H1 (cell line): Measurements from ENCODE around the gene PPARGC1A. TPM values are rescaled to one million over a fixed set of nuclear protein-coding genes. Genes with fewer than 3 reads are reported as not detected.

ENCODE experiments used
- CTCF ChIA-PET: fragments of 300-600 bp; sonication (Branson Sonifier 250); formaldehyde crosslinking; loops from one replicate; lab custom pipeline; 2021; ENCODE audit not compliant: partially characterized antibody; lab: Charles Lee
- POLR2A ChIA-PET: fragments of 300-600 bp; sonication (Branson Sonifier 250); formaldehyde crosslinking; loops from one replicate; lab custom pipeline; 2021; ENCODE audit warnings: inconsistent platforms; ENCODE audit not compliant: partially characterized antibody; lab: Charles Lee
- DNase-seq, 2 experiments: peaks; one replicate each; pipeline versions ENCODE4 v3.0.0 to v3.0.0-alpha.2; 2010 to 2022; ENCODE audit warnings: low spot score in 2 of 2, low read depth in 1 of 2, mixed read lengths in 1 of 2
- FAIRE-seq: peaks from 2 replicates; lab custom pipeline; 2011; peaks lifted over from hg19 to GRCh38; lab: Jason Lieb, UNC
- H2AFZ ChIP-seq: 2 replicates; pipeline ENCODE4 v1.8.1; 2012; ENCODE audit warnings: low read length, inconsistent platforms
- H2AK5ac ChIP-seq: 2 replicates; pipeline ENCODE4 v1.6.1; 2013; ENCODE audit warnings: low read depth, low read length
- H2BK120ac ChIP-seq: replicated peaks from 2 replicates; pipeline ENCODE3; 2013; ENCODE audit warnings: low read depth, low read length, inconsistent platforms
- H2BK12ac ChIP-seq: 2 replicates; pipeline ENCODE4 v1.6.1; 2013; ENCODE audit warnings: low read depth, low read length
- H2BK15ac ChIP-seq: 2 replicates; pipeline ENCODE4 v1.6.1; 2013; ENCODE audit warnings: low read length
- H2BK20ac ChIP-seq: 2 replicates; pipeline ENCODE4 v1.6.1; 2013; ENCODE audit warnings: low read length
- H2BK5ac ChIP-seq: 2 replicates; pipeline ENCODE4 v1.6.1; 2013; ENCODE audit warnings: low read depth, low read length
- H3K14ac ChIP-seq: 2 replicates; pipeline ENCODE4 v1.6.1; 2013; ENCODE audit warnings: inconsistent platforms; ENCODE audit not compliant: insufficient read length
- H3K18ac ChIP-seq: 2 replicates; pipeline ENCODE4 v1.6.1; 2013; ENCODE audit warnings: low read length; ENCODE audit errors: extremely low read depth
- H3K23ac ChIP-seq: 2 replicates; pipeline ENCODE4 v1.6.1; 2013; ENCODE audit warnings: inconsistent platforms; ENCODE audit not compliant: insufficient read length
- H3K23me2 ChIP-seq: 2 replicates; pipeline ENCODE4 v1.6.1; 2013; ENCODE audit warnings: low read depth, low read length
- H3K27ac ChIP-seq: 2 replicates; pipeline ENCODE4 v1.6.1; 2011; ENCODE audit warnings: low read depth, low read length, inconsistent platforms
- H3K27me3 ChIP-seq, 4 experiments: replicated peaks in 1 of 4; 1 replicate in 1 of 4; 2 replicates in 3 of 4; pipeline versions ENCODE4 v1.6.1 to v1.8.1; 2011 to 2013; ENCODE audit warnings: low read length in 3 of 4, mild to moderate bottlenecking in 3 of 4, inconsistent platforms in 2 of 4, mixed read lengths in 2 of 4, moderate library complexity in 1 of 4; ENCODE audit not compliant: control insufficient read depth in 3 of 4, insufficient read depth in 3 of 4; ENCODE audit errors: extremely low read depth in 1 of 4
- H3K36me3 ChIP-seq, 4 experiments: 2 replicates each; pipeline versions ENCODE4 v1.6.1 to v1.8.1; 2011 to 2013; ENCODE audit warnings: mild to moderate bottlenecking in 4 of 4, low read length in 3 of 4, moderate library complexity in 2 of 4, control low read depth in 1 of 4, inconsistent platforms in 1 of 4; ENCODE audit not compliant: insufficient read depth in 4 of 4, control insufficient read depth in 2 of 4
- H3K4ac ChIP-seq: replicated peaks from 2 replicates; pipeline ENCODE3; 2013; ENCODE audit warnings: low read length, low read depth, mixed read lengths, inconsistent platforms; ENCODE audit not compliant: insufficient read length
- H3K4me1 ChIP-seq, 4 experiments: replicated peaks in 1 of 4; 1 replicate in 1 of 4; 2 replicates in 3 of 4; pipeline versions ENCODE4 v1.6.1 to v1.8.1; 2011 to 2013; ENCODE audit warnings: low read length in 3 of 4, inconsistent platforms in 2 of 4, mixed read lengths in 1 of 4; ENCODE audit not compliant: insufficient read depth in 4 of 4, control insufficient read depth in 3 of 4
- H3K4me2 ChIP-seq, 2 experiments: 2 replicates each; pipeline versions ENCODE4 v1.6.1 to v1.8.1; 2011 to 2013; ENCODE audit warnings: low read depth in 2 of 2, low read length in 2 of 2, control low read depth in 1 of 2, inconsistent platforms in 1 of 2, mild to moderate bottlenecking in 1 of 2; ENCODE audit not compliant: insufficient read depth in 1 of 2
- H3K4me3 ChIP-seq, 4 experiments: fragments of 200-600, 300-600 bp in 1 of 4; sonication (generic), shearing (Covaris generic), sonication (Bioruptor Twin) in 1 of 4; 2 replicates each; pipeline versions ENCODE4 v1.5.1 to v1.8.1; 2011 to 2016; ENCODE audit warnings: low read length in 4 of 4, low read depth in 3 of 4, control low read depth in 2 of 4, inconsistent platforms in 2 of 4, mild to moderate bottlenecking in 2 of 4, mixed read lengths in 1 of 4, moderate library complexity in 1 of 4; ENCODE audit not compliant: insufficient read depth in 2 of 4; ENCODE audit errors: extremely low read depth in 1 of 4
- H3K56ac ChIP-seq: replicated peaks from 2 replicates; pipeline ENCODE3; 2013; ENCODE audit warnings: low read depth, mild to moderate bottlenecking, mixed read lengths, low read length, inconsistent platforms; ENCODE audit not compliant: insufficient read length
- H3K79me1 ChIP-seq: 2 replicates; pipeline ENCODE4 v1.6.1; 2013; ENCODE audit warnings: low read depth, low read length, control low read depth
- H3K79me2 ChIP-seq, 2 experiments: 2 replicates each; pipeline versions ENCODE4 v1.6.1 to v1.8.1; 2012 to 2013; ENCODE audit warnings: low read length in 2 of 2, mild to moderate bottlenecking in 2 of 2, inconsistent platforms in 1 of 2; ENCODE audit not compliant: insufficient read depth in 2 of 2, control insufficient read depth in 1 of 2
- H3K9ac ChIP-seq, 4 experiments: replicated peaks in 1 of 4; 1 replicate in 1 of 4; 2 replicates in 3 of 4; pipeline versions ENCODE4 v1.6.1 to v1.8.1; 2011 to 2013; ENCODE audit warnings: low read depth in 3 of 4, low read length in 3 of 4, control low read depth in 2 of 4, mild to moderate bottlenecking in 2 of 4, moderate library complexity in 2 of 4, inconsistent platforms in 1 of 4; ENCODE audit errors: extremely low read depth in 1 of 4
- H3K9me3 ChIP-seq, 2 experiments: 2 replicates each; pipeline versions ENCODE4 v1.6.1 to v1.8.1; 2012 to 2013; ENCODE audit warnings: mild to moderate bottlenecking in 2 of 2, moderate library complexity in 2 of 2, control low read depth in 1 of 2, inconsistent platforms in 1 of 2, low read depth in 1 of 2, low read length in 1 of 2, mixed read lengths in 1 of 2; ENCODE audit not compliant: insufficient read depth in 2 of 2
- H4K20me1 ChIP-seq, 2 experiments: replicated peaks in 1 of 2; 2 replicates each; pipeline versions ENCODE3 to v1.8.1; 2011 to 2013; ENCODE audit warnings: inconsistent platforms in 2 of 2, low read length in 2 of 2, mild to moderate bottlenecking in 1 of 2; ENCODE audit not compliant: insufficient read depth in 2 of 2, control insufficient read depth in 1 of 2
- H4K5ac ChIP-seq: 2 replicates; pipeline ENCODE4 v1.6.1; 2013; ENCODE audit warnings: low read length, low read depth, mixed read lengths, inconsistent platforms; ENCODE audit not compliant: insufficient read length
- H4K8ac ChIP-seq: 2 replicates; pipeline ENCODE4 v1.8.0; 2013; ENCODE audit warnings: mild to moderate bottlenecking, moderate library complexity, low read length, inconsistent platforms; ENCODE audit not compliant: insufficient read depth; ENCODE audit errors: extremely low read depth
- H4K91ac ChIP-seq: replicated peaks from 2 replicates; pipeline ENCODE3; 2013; ENCODE audit warnings: low read length, mixed read lengths, inconsistent platforms; ENCODE audit not compliant: insufficient read length
- CREB1 ChIP-seq: IDR thresholded peaks from 2 replicates; pipeline ENCODE4 v1.6.1; 2012; ENCODE audit warnings: inconsistent platforms
- KDM5A ChIP-seq: fragments of 200-600 bp; IDR thresholded peaks from 2 replicates; pipeline ENCODE4 v1.7.1; 2012; ENCODE audit warnings: mild to moderate bottlenecking, low read length, inconsistent platforms, mixed read lengths
- POLR2AphosphoS5 ChIP-seq: IDR thresholded peaks from 2 replicates; pipeline ENCODE4 v1.6.1; 2011; ENCODE audit warnings: low read depth, low read length
- SIN3A ChIP-seq, 2 experiments: IDR thresholded peaks in 1 of 2; conservative IDR thresholded peaks in 1 of 2; 2 replicates each; pipeline ENCODE4 v1.6.1; 2011 to 2012; ENCODE audit warnings: low read length in 2 of 2, improper control_type of control experiment in 1 of 2, low read depth in 1 of 2, mild to moderate bottlenecking in 1 of 2
- WGBS, 2 experiments: shearing (Covaris generic) in 1 of 2; methylation state at CpG; one replicate each; pipeline versions ENCODE4 v1.1.6 to v1.1.7; 2013 to 2015; ENCODE audit warnings: low lambda C conversion rate in 2 of 2, mixed read lengths in 2 of 2, inconsistent platforms in 1 of 2, low coverage in 1 of 2, missing lambda C conversion rate in 1 of 2; ENCODE audit not compliant: insufficient replicate concordance in 2 of 2, insufficient coverage in 1 of 2, insufficient read length in 1 of 2; ENCODE audit errors: extremely low coverage in 1 of 2, missing lambda C conversion rate in 1 of 2; 5-methylcytosine and 5-hydroxymethylcytosine counted together
- polyA plus RNA-seq, 7 experiments: library from polyadenylated mRNA; depleted of rRNA in 3 of 7; stranded (reverse) in 5 of 7; unstranded in 2 of 7; fragments of >200 nt in 5 of 7; fragments of 200-250 nt in 2 of 7; gene quantifications; 1 replicate in 5 of 7; 2 replicates in 1 of 7; 4 replicates in 1 of 7; pipeline versions ENCODE4 v1.2.1 to v1.2.3, GENCODE V29; 2011 to 2013; ENCODE audit warnings: missing spikeins in 2 of 7, mixed read lengths in 2 of 7
- total RNA-seq: library from RNA; stranded (reverse); fragmentation: NEBNext Ultra II Directional; extraction: Animal tissue kit (Norgen Biotek cat#: 25700); gene quantifications from 2 replicates; pipeline ENCODE4 v1.2.1, GENCODE V29; 2021

The PPARGC1A gene
- total and polyA plus RNA-seq, 2 of the 8 experiments (the other 6 are each of a cell fraction or from before 2014, with no cell fraction given), result 0.54 to 1.4 TPM

GRCh38 chr4:23818097-23818885 is 71.6 kb downstream of the PPARGC1A start:
- H2BK5ac ChIP-seq, result no peak overlapping the region
- DNase-seq, result no peak
- no peak overlapping the region for H4K5ac ChIP-seq
- no peak overlapping the region for H2BK15ac ChIP-seq
- CTCF ChIA-PET, result interaction anchor here (0.6 kb wide), 1 partner anchor 424 kb away, joined by 3 read pairs; no protein-coding TSS in a partner anchor
- no peak overlapping the region for H2BK120ac ChIP-seq
- no peak overlapping the region for H3K27ac ChIP-seq
- H3K36me3 ChIP-seq, result no peaks in the 10 kb centered on the region
- H4K20me1 ChIP-seq, result no peaks in the 10 kb centered on the region
- no peak overlapping the region for H4K91ac ChIP-seq
- no peaks in the 10 kb centered on the region for H3K79me1 ChIP-seq
- H2BK20ac ChIP-seq, result no peak overlapping the region
- no peak overlapping the region for H2AK5ac ChIP-seq
- H3K14ac ChIP-seq, result no peak overlapping the region
- H3K18ac ChIP-seq, result no peak overlapping the region
- H2BK12ac ChIP-seq, result no peak overlapping the region; the same call in 1 of the 2 replicates
- FAIRE-seq, result no peak
- no peak overlapping the region for H3K23ac ChIP-seq
- no peaks in the 10 kb centered on the region for H3K27me3 ChIP-seq
- H2AFZ ChIP-seq, result no peak overlapping the region
- no peak overlapping the region for H3K4me3 ChIP-seq
- no peak overlapping the region for H4K8ac ChIP-seq
- no peaks in the 10 kb centered on the region for H3K23me2 ChIP-seq
- H3K9ac ChIP-seq, result no peak overlapping the region
- WGBS, 2 experiments, result 93% methylated on average over 7 of the region's 7 CpGs; no CpG with 5 or more reads in 1 of the 2 experiments
- H3K56ac ChIP-seq, result no peak overlapping the region
- POLR2A ChIA-PET, result no interaction called here
- no peaks in the 10 kb centered on the region for H3K79me2 ChIP-seq
- H3K9me3 ChIP-seq, result no peaks in the 10 kb centered on the region
- no peak overlapping the region for H3K4me2 ChIP-seq
- TF ChIP-seq CREB1 (no peak), KDM5A (no peak), SIN3A (conservative IDR thresholded peaks at IDR 0.05 in 1 of 2, IDR thresholded peaks at IDR 0.05 in 1 of 2; ENCODE audit: low read depth in 1 of 2, low read length in 2 of 2) (no peak), POLR2AphosphoS5 (no peak)
- H3K4ac ChIP-seq, result no peak overlapping the region
- H3K4me1 ChIP-seq, result no peaks in the 10 kb centered on the region
